GM10266 (cell line): ENCODE data around the gene CD22.

ENCODE experiments used
- DNase-seq: peaks from one replicate; pipeline ENCODE4 v3.0.0; 2012; ENCODE audit errors: extremely low spot score
- CTCF ChIP-seq: IDR thresholded peaks from 2 replicates; pipeline ENCODE4 v1.5.1; 2012; ENCODE audit warnings: mild to moderate bottlenecking, low read depth; ENCODE audit not compliant: control insufficient read depth, insufficient read depth; ENCODE audit errors: missing control alignments

CD22 gene

DNA sequence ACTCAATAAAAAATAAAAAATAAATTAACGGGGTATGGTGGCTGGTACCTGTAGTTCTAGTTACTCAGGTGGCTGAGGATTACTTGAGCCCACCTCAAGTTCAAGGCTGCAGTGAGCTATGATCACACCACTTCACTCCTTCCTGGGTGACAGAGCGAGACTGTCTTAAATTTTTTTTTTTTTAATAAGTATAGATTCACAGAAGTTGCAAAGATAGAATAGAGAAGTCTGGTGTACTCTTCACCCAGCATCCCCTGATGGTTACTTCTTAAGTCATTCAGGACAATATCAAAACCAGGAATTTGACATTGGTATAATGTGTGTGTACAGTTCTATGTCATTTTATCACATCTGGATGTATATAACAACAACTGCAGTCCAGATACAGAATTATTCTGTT, 7.7 kb upstream of the CD22 start:
- DNase-seq = no peak

DNA sequence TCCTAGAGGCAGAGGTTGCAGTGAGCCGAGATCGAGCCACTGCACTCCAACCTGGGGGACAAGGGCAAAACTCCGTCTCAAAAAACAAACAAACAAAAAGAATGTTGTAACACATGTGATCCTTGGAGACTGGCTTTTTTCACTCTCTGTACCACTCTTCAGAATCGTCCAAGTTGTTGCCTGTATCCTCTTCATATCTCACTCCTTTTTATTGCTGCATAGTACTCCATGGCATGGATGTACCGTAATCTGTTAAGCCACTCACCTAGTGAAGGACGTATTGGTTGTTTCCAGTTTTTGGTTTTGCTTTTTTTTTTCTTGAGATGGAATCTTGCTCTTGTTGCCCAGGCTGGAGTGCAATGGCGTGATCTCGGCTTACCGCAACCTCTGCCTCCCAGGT, 7.0 kb upstream of the CD22 start:
- TF ChIP-seq CTCF = no peak
- DNase-seq = no peak

More for the DNA sequence above, 7.7 kb upstream of the CD22 start:
- TF ChIP-seq CTCF = no peak

GRCh38 chr19:35327642-35328041, 1.3 kb upstream of the CD22 start:
- peak; percentile 48 for TF ChIP-seq CTCF
- DNase-seq = no peak

DNA sequence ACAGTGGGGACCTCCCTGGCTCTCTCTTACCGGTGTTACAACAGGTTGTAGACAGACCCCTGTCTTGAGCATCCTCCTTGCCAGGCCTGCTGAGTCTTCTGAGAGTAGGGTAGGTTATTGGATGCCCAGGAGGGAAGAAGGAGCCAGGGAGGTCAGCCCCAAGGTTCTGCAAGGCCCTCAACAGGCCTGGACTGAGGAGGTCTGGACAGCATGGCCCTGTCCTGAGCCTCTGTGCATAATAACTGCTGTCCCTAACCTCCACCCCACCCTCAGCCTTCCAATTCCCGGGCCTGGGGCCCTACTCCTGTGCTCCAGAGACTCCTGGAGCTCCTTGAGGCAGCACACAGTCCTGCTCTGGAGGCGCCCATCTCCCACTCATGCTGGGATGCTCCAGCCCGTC, 336 bp downstream of the CD22 start:
- TF ChIP-seq CTCF = no peak

DNA sequence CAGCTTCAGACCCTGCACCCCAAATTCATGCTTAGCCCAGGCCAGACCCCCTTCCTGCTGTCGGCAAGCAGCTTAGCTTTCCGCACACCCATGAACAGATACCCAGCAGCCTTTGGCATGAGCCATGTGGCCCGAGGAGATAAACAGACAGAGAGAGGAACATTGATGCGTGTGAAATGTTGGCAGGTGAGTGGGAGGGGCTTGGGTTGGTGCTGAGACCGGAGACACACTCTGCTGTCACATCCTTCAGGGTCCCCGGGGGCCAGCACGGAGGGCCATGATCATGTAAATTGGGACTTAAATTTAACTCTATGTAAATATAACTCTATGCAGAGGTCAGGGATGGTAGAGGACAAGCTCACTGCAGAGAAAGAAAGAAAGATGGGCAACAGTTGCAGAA, 1.5 kb downstream of the CD22 start:
- peak; percentile 75 for DNase-seq
- TF ChIP-seq CTCF = no peak

More for the DNA sequence above, 336 bp downstream of the CD22 start:
- no peak for DNase-seq

DNA sequence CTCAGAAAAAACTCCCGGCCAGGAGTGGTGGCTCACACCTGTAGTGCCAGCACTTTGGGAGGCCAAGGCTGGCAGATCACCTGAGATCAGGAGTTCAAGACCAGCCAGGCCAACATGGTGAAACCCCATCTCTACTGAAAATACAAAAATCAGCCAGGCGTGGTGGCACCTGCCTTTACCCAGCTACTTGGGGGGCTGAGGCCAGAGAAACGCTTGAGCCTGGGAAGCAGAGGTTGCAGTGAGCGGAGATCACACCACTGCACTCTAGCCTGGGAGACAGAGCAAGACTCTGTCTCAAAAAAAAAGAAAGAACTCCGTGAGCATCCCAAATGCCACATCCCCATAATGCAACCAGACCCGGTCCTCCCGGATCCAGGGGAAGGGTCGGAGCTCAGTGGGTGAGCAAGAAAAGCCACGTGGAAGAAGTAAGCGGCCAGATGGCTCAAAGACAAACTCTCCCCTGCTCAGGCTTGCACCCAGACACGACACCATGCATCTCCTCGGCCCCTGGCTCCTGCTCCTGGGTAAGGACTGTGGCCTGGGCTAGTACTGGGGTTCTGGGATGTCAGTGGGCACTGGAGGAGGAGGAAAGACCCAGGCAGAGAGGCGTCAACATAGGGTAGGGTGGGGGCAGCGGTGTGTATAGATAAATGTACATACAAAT, 2.7 kb downstream of the CD22 start:
- no peak for TF ChIP-seq CTCF

DNA sequence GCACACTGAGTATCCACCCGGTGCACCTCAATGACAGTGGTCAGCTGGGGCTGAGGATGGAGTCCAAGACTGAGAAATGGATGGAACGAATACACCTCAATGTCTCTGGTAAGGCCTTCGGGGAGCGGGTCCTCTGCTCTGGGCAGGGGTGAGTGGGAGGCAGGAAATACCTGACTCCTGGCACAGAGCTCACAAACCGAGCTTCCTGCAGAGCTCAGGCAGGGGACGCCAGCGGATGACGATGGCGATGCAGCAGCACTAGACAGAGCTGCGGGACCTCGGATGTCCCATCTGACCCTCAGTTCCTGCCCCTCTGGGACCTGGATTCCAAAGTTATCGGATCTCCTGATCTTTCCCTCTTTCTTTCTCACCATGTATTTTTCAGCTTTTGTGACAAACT, 3.8 kb downstream of the CD22 start:
- no peak for DNase-seq
- TF ChIP-seq CTCF = peak; percentile 33

More for the DNA sequence above, 2.7 kb downstream of the CD22 start:
- no peak for DNase-seq
